ENCODE data around the gene SPANXN4. TPM values are rescaled to one million over a fixed set of nuclear protein-coding genes. Genes with fewer than 3 reads are reported as not detected.

Gene SPANXN4
- total RNA-seq = not detected in 2 replicates

- Mint-ChIP-seq H3K27me3 (ENCODE audit: low read depth) (no peaks in the 10 kb centered on the region), H3K4me3 (ENCODE audit: low read depth) (no peak within 1 kb of the TSS), H3K36me3 (ENCODE audit: low read depth) (no peaks in the 10 kb centered on the region), H3K27ac (no peak within 1 kb of the TSS), H3K9me3 (peaks cover 7% of the 10 kb centered on the region), H3K4me1 (ENCODE audit: low read depth) (no peaks in the 10 kb centered on the region)
- intact Hi-C loops (cut with micrococcal nuclease) = no loop called here
- no peak for DNase-seq (ENCODE audit: low spot score)
Observed at GRCh38 chrX:143025628-143026027, at the start of gene SPANXN4. Gene SPANXN4 (plus strand): TSS chrX:143025928. CDS start chrX:143026015, 87 bp downstream.

- no peak overlapping the region for H3K4me3 Mint-ChIP-seq (ENCODE audit: low read depth)
- intact Hi-C loops (cut with micrococcal nuclease) = no loop called here
- DNase-seq (ENCODE audit: low spot score) = no peak
- no peaks in the 10 kb centered on the region for H3K4me1 Mint-ChIP-seq (ENCODE audit: low read depth)
- no peaks in the 10 kb centered on the region for H3K27me3 Mint-ChIP-seq (ENCODE audit: low read depth)
- no peaks in the 10 kb centered on the region for H3K36me3 Mint-ChIP-seq (ENCODE audit: low read depth)
- H3K27ac Mint-ChIP-seq = no peak overlapping the region
- H3K9me3 Mint-ChIP-seq = peaks cover 29% of the 10 kb centered on the region
Observed at GRCh38 chrX:142977128-142977914, 48.4 kb upstream of the SPANXN4 start.

GRCh38 chrX:142978130-142978684 lies 47.5 kb upstream of the SPANXN4 start:
- Mint-ChIP-seq H3K36me3 (ENCODE audit: low read depth) (no peaks in the 10 kb centered on the region), H3K27ac (no peak overlapping the region), H3K27me3 (ENCODE audit: low read depth) (no peaks in the 10 kb centered on the region), H3K4me1 (ENCODE audit: low read depth) (no peaks in the 10 kb centered on the region), H3K9me3 (peaks cover 31% of the 10 kb centered on the region), H3K4me3 (ENCODE audit: low read depth) (no peak overlapping the region)
- intact Hi-C loops (cut with micrococcal nuclease) = no loop called here
- DNase-seq (ENCODE audit: low spot score) = no peak

GRCh38 chrX:142982679-142983078 lies 43.0 kb upstream of the SPANXN4 start:
- no peak for DNase-seq (ENCODE audit: low spot score)
- intact Hi-C loops (cut with micrococcal nuclease) = no loop called here
- Mint-ChIP-seq H3K36me3 (ENCODE audit: low read depth) (no peaks in the 10 kb centered on the region), H3K4me1 (ENCODE audit: low read depth) (no peaks in the 10 kb centered on the region), H3K9me3 (peaks cover 21% of the 10 kb centered on the region), H3K4me3 (ENCODE audit: low read depth) (no peak overlapping the region), H3K27ac (no peak overlapping the region), H3K27me3 (ENCODE audit: low read depth) (no peaks in the 10 kb centered on the region)

GRCh38 chrX:142994988-142995387 lies 30.7 kb upstream of the SPANXN4 start:
- H3K27ac Mint-ChIP-seq = no peak overlapping the region
- peaks cover 21% of the 10 kb centered on the region for H3K9me3 Mint-ChIP-seq
- no peak overlapping the region for H3K4me3 Mint-ChIP-seq (ENCODE audit: low read depth)
- intact Hi-C loops (cut with micrococcal nuclease) = no loop called here
- no peak for DNase-seq (ENCODE audit: low spot score)
- no peaks in the 10 kb centered on the region for H3K36me3 Mint-ChIP-seq (ENCODE audit: low read depth)
- no peaks in the 10 kb centered on the region for H3K4me1 Mint-ChIP-seq (ENCODE audit: low read depth)
- no peaks in the 10 kb centered on the region for H3K27me3 Mint-ChIP-seq (ENCODE audit: low read depth)

GRCh38 chrX:142998447-142999198 lies 27.1 kb upstream of the SPANXN4 start:
- intact Hi-C loops (cut with micrococcal nuclease) = no loop called here
- no peaks in the 10 kb centered on the region for H3K27me3 Mint-ChIP-seq (ENCODE audit: low read depth)
- no peaks in the 10 kb centered on the region for H3K36me3 Mint-ChIP-seq (ENCODE audit: low read depth)
- no peak for DNase-seq (ENCODE audit: low spot score)
- H3K9me3 Mint-ChIP-seq = peaks cover 23% of the 10 kb centered on the region
- H3K4me1 Mint-ChIP-seq (ENCODE audit: low read depth) = no peaks in the 10 kb centered on the region
- H3K4me3 Mint-ChIP-seq (ENCODE audit: low read depth) = no peak overlapping the region
- H3K27ac Mint-ChIP-seq = no peak overlapping the region

GRCh38 chrX:142999199-142999701 lies 26.5 kb upstream of the SPANXN4 start:
- intact Hi-C loops (cut with micrococcal nuclease) = no loop called here
- no peak for DNase-seq (ENCODE audit: low spot score)
- Mint-ChIP-seq H3K27me3 (ENCODE audit: low read depth) (no peaks in the 10 kb centered on the region), H3K9me3 (peaks cover 17% of the 10 kb centered on the region), H3K4me1 (ENCODE audit: low read depth) (no peaks in the 10 kb centered on the region), H3K36me3 (ENCODE audit: low read depth) (no peaks in the 10 kb centered on the region), H3K27ac (no peak overlapping the region), H3K4me3 (ENCODE audit: low read depth) (no peak overlapping the region)

- Mint-ChIP-seq H3K4me3 (ENCODE audit: low read depth) (no peak overlapping the region), H3K36me3 (ENCODE audit: low read depth) (no peaks in the 10 kb centered on the region), H3K9me3 (peaks cover 11% of the 10 kb centered on the region), H3K4me1 (ENCODE audit: low read depth) (no peaks in the 10 kb centered on the region), H3K27me3 (ENCODE audit: low read depth) (no peaks in the 10 kb centered on the region), H3K27ac (no peak overlapping the region)
- DNase-seq (ENCODE audit: low spot score) = no peak
- intact Hi-C loops (cut with micrococcal nuclease) = no loop called here
Observed at GRCh38 chrX:143002206-143002605, 23.5 kb upstream of the SPANXN4 start.

GRCh38 chrX:143017272-143017671 lies 8.5 kb upstream of the SPANXN4 start:
- no peaks in the 10 kb centered on the region for H3K4me1 Mint-ChIP-seq (ENCODE audit: low read depth)
- no peaks in the 10 kb centered on the region for H3K27me3 Mint-ChIP-seq (ENCODE audit: low read depth)
- no peak overlapping the region for H3K4me3 Mint-ChIP-seq (ENCODE audit: low read depth)
- H3K36me3 Mint-ChIP-seq (ENCODE audit: low read depth) = no peaks in the 10 kb centered on the region
- intact Hi-C loops (cut with micrococcal nuclease) = no loop called here
- no peak for DNase-seq (ENCODE audit: low spot score)
- H3K27ac Mint-ChIP-seq = no peak overlapping the region
- H3K9me3 Mint-ChIP-seq = peaks cover 18% of the 10 kb centered on the region

GRCh38 chrX:143027275-143027674 lies 1.5 kb downstream of the SPANXN4 start:
- DNase-seq (ENCODE audit: low spot score) = no peak
- Mint-ChIP-seq H3K27me3 (ENCODE audit: low read depth) (no peaks in the 10 kb centered on the region), H3K36me3 (ENCODE audit: low read depth) (no peaks in the 10 kb centered on the region), H3K27ac (no peak overlapping the region), H3K9me3 (peaks cover 12% of the 10 kb centered on the region), H3K4me1 (ENCODE audit: low read depth) (no peaks in the 10 kb centered on the region), H3K4me3 (ENCODE audit: low read depth) (no peak overlapping the region)
- intact Hi-C loops (cut with micrococcal nuclease) = no loop called here

- intact Hi-C loops (cut with micrococcal nuclease) = no loop called here
- Mint-ChIP-seq H3K27ac (no peak overlapping the region), H3K36me3 (ENCODE audit: low read depth) (no peaks in the 10 kb centered on the region), H3K4me1 (ENCODE audit: low read depth) (no peaks in the 10 kb centered on the region), H3K27me3 (ENCODE audit: low read depth) (no peaks in the 10 kb centered on the region), H3K4me3 (ENCODE audit: low read depth) (no peak overlapping the region), H3K9me3 (peaks cover 31% of the 10 kb centered on the region)
- no peak for DNase-seq (ENCODE audit: low spot score)
Observed at GRCh38 chrX:143047511-143047910, 21.8 kb downstream of the SPANXN4 start.

- no peak overlapping the region for H3K27ac Mint-ChIP-seq
- no peak for DNase-seq (ENCODE audit: low spot score)
- peaks cover 12% of the 10 kb centered on the region for H3K9me3 Mint-ChIP-seq
- H3K36me3 Mint-ChIP-seq (ENCODE audit: low read depth) = no peaks in the 10 kb centered on the region
- H3K27me3 Mint-ChIP-seq (ENCODE audit: low read depth) = no peaks in the 10 kb centered on the region
- H3K4me3 Mint-ChIP-seq (ENCODE audit: low read depth) = no peak overlapping the region
- H3K4me1 Mint-ChIP-seq (ENCODE audit: low read depth) = no peaks in the 10 kb centered on the region
- intact Hi-C loops (cut with micrococcal nuclease) = no loop called here
Observed at GRCh38 chrX:143058120-143058519, 32.4 kb downstream of the SPANXN4 start.

GRCh38 chrX:143081231-143081630 lies 55.5 kb downstream of the SPANXN4 start:
- intact Hi-C loops (cut with micrococcal nuclease) = no loop called here
- H3K4me1 Mint-ChIP-seq (ENCODE audit: low read depth) = no peaks in the 10 kb centered on the region
- H3K27ac Mint-ChIP-seq = no peak overlapping the region
- DNase-seq (ENCODE audit: low spot score) = no peak
- H3K36me3 Mint-ChIP-seq (ENCODE audit: low read depth) = no peaks in the 10 kb centered on the region
- H3K27me3 Mint-ChIP-seq (ENCODE audit: low read depth) = no peaks in the 10 kb centered on the region
- H3K9me3 Mint-ChIP-seq = peaks cover 19% of the 10 kb centered on the region
- H3K4me3 Mint-ChIP-seq (ENCODE audit: low read depth) = no peak overlapping the region

All from activated T-helper 2 cell treated with anti-CD3 and anti-CD28 coated beads, Interferon-gamma antibody, Interleukin-2, Interleukin-4, amounts not matched to agents 10 μg/mL and 5 μg/mL and 100 μg/mL, durations not matched to agents 14 hours and 24 hours and 36 hours (primary cell).